ENCODE results near the gene TUBB2A. TPM values are rescaled to one million over a fixed set of nuclear protein-coding genes. Genes with fewer than 3 reads are reported as not detected.

TUBB2A gene
- total and polyA plus RNA-seq, 2 of the 8 experiments (the other 6 are each of a cell fraction or from before 2014, with no cell fraction given) = 315 to 330 TPM

- TF ChIP-seq CHD1 (IDR thresholded peaks at IDR 0.05; ENCODE audit: low read depth, low read length) = no peak
- no peak for TF ChIP-seq HDAC6 (IDR thresholded peaks at IDR 0.05; ENCODE audit: low read depth, low read length)
- TF ChIP-seq POLR2A (IDR thresholded peaks at IDR 0.05; ENCODE audit: control extremely low read depth in 1 of 2, low read depth in 2 of 2, low read length in 2 of 2) = no peak
- no peak for TF ChIP-seq KDM5A (IDR thresholded peaks at IDR 0.05; ENCODE audit: low read length)
- no peak for TF ChIP-seq SAP30 (IDR thresholded peaks at IDR 0.05; ENCODE audit: insufficient read depth, insufficient replicate concordance, low read length)
- no peak for TF ChIP-seq ATF3 (IDR thresholded peaks at IDR 0.05; ENCODE audit: insufficient read depth, low read depth, low read length)
- TF ChIP-seq NANOG (IDR thresholded peaks at IDR 0.05; ENCODE audit: insufficient read depth, low read depth, low read length, poor library complexity, severe bottlenecking) = no peak
- TF ChIP-seq CHD2 (IDR thresholded peaks at IDR 0.05; ENCODE audit: low read length) = no peak
Observed at GRCh38 chr6:3142536-3142935, 14.8 kb downstream of the TUBB2A start (continued).
